MM.1S (cell line): Measurements from ENCODE around the gene CACNG5.

Experiments
- DNase-seq: peaks from one replicate; pipeline ENCODE4 v3.0.0-alpha.2; 2015
- H2AFZ ChIP-seq: fragments of 300-600 bp; sonication (generic); 2 replicates; pipeline ENCODE4 v1.6.0; 2016; ENCODE audit warnings: antibody characterized with exemption, low read length
- H3F3A ChIP-seq: fragments of 300-600 bp; sonication (generic); 2 replicates; pipeline ENCODE4 v1.6.1; 2016; ENCODE audit warnings: mild to moderate bottlenecking, antibody characterized with exemption, low read length, moderate library complexity, mixed read lengths; ENCODE audit not compliant: insufficient read depth
- H3K27ac ChIP-seq: fragments of 300-600 bp; sonication (generic); 2 replicates; pipeline ENCODE4 v1.5.1; 2016; ENCODE audit warnings: mild to moderate bottlenecking, low read length
- H3K27me3 ChIP-seq: fragments of 300-600 bp; sonication (generic); replicated peaks from 2 replicates; pipeline ENCODE4 v1.6.0; 2016; ENCODE audit warnings: low read length; ENCODE audit not compliant: insufficient read depth
- H3K36me3 ChIP-seq: fragments of 300-600 bp; sonication (generic); replicated peaks from 2 replicates; pipeline ENCODE4 v1.6.1; 2016; ENCODE audit warnings: mild to moderate bottlenecking, low read length, mixed read lengths; ENCODE audit not compliant: insufficient read depth
- H3K4me1 ChIP-seq: fragments of 300-600 bp; sonication (generic); 2 replicates; pipeline ENCODE4 v1.6.1; 2016; ENCODE audit warnings: low read length, mixed read lengths
- H3K4me2 ChIP-seq: fragments of 300-600 bp; sonication (generic); 2 replicates; pipeline ENCODE4 v1.6.0; 2016; ENCODE audit warnings: low read depth, low read length
- H3K4me3 ChIP-seq: fragments of 300-600 bp; sonication (generic); 2 replicates; pipeline ENCODE4 v1.5.1; 2016; ENCODE audit warnings: low read length, mixed read lengths
- H3K79me2 ChIP-seq: fragments of 300-600 bp; sonication (generic); 2 replicates; pipeline ENCODE4 v1.6.1; 2016; ENCODE audit warnings: mixed run types, low read length, mixed read lengths
- H3K9ac ChIP-seq: fragments of 300-600 bp; sonication (generic); 2 replicates; pipeline ENCODE4 v1.6.1; 2016; ENCODE audit warnings: low read length, mixed read lengths
- H3K9me2 ChIP-seq: fragments of 300-600 bp; sonication (generic); replicated peaks from 2 replicates; pipeline ENCODE4 v1.6.1; 2016; ENCODE audit warnings: mild to moderate bottlenecking, low read length, mixed read lengths; ENCODE audit not compliant: insufficient read depth
- H3K9me3 ChIP-seq: fragments of 300-600 bp; sonication (generic); replicated peaks from 2 replicates; pipeline ENCODE4 v1.6.1; 2016; ENCODE audit warnings: mild to moderate bottlenecking, low read length, mixed read lengths; ENCODE audit not compliant: insufficient read depth
- H4K20me1 ChIP-seq: fragments of 300-600 bp; sonication (generic); 2 replicates; pipeline ENCODE4 v1.6.1; 2016; ENCODE audit warnings: mild to moderate bottlenecking, low read length, moderate library complexity, mixed read lengths; ENCODE audit not compliant: insufficient read depth
- EZH2 ChIP-seq: fragments of 300-600 bp; sonication (generic); optimal IDR thresholded peaks from 2 replicates; pipeline ENCODE3; 2017; ENCODE audit warnings: low read depth, mild to moderate bottlenecking, antibody characterized with exemption, low read length, mixed read lengths
- EZH2phosphoT487 ChIP-seq: fragments of 300-600 bp; sonication (generic); IDR thresholded peaks from 2 replicates; pipeline ENCODE4 v1.6.1; 2018; ENCODE audit warnings: antibody characterized with exemption, low read length
- TF ChIP-seq, protein P1 (sequence below): fragments of 300-600 bp; sonication (generic); IDR thresholded peaks from 2 replicates; pipeline ENCODE4 v1.5.1; 2016; ENCODE audit warnings: antibody characterized with exemption, low read length, mixed read lengths

CACNG5 gene

DNA sequence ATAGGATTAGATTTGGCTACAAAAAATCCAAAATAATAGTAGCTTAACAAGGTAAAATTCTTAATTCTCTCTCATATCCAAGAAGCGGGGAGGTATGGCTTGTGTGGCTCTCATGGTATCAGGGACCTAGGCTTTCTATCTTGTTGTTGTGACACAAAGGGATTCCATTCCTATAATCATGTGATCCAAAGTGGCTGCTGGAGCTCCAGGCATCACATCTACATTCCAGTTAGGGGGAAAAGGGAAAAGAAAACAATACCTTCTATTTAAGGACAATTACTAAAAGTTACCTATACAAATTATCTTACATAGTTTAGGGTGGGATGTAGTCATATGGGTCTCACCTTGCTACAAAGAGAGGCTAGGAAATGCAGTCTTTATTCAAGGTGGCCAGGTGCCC is 82.0 kb downstream of the CACNG5 start:
- no peaks in the 10 kb centered on the region for H3K36me3 ChIP-seq
- TF ChIP-seq EZH2 (no peak), EZH2phosphoT487 (no peak)
- TF ChIP-seq, protein P1, sequence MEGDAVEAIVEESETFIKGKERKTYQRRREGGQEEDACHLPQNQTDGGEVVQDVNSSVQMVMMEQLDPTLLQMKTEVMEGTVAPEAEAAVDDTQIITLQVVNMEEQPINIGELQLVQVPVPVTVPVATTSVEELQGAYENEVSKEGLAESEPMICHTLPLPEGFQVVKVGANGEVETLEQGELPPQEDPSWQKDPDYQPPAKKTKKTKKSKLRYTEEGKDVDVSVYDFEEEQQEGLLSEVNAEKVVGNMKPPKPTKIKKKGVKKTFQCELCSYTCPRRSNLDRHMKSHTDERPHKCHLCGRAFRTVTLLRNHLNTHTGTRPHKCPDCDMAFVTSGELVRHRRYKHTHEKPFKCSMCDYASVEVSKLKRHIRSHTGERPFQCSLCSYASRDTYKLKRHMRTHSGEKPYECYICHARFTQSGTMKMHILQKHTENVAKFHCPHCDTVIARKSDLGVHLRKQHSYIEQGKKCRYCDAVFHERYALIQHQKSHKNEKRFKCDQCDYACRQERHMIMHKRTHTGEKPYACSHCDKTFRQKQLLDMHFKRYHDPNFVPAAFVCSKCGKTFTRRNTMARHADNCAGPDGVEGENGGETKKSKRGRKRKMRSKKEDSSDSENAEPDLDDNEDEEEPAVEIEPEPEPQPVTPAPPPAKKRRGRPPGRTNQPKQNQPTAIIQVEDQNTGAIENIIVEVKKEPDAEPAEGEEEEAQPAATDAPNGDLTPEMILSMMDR = no peak
- DNase-seq = no peak
- no peak overlapping the region for H3K27ac ChIP-seq
- H4K20me1 ChIP-seq = no peaks in the 10 kb centered on the region
- no peaks in the 10 kb centered on the region for H3K4me1 ChIP-seq
- no peaks in the 10 kb centered on the region for H3K79me2 ChIP-seq
- no peaks in the 10 kb centered on the region for H3K27me3 ChIP-seq
- H3K9me3 ChIP-seq = no peaks in the 10 kb centered on the region
- no peaks in the 10 kb centered on the region for H3K9me2 ChIP-seq
- H3K4me3 ChIP-seq = no peak overlapping the region
- H3F3A ChIP-seq = no peaks in the 10 kb centered on the region
- no peak overlapping the region for H3K9ac ChIP-seq
- H3K4me2 ChIP-seq = no peak overlapping the region
- H2AFZ ChIP-seq = no peak overlapping the region

DNA sequence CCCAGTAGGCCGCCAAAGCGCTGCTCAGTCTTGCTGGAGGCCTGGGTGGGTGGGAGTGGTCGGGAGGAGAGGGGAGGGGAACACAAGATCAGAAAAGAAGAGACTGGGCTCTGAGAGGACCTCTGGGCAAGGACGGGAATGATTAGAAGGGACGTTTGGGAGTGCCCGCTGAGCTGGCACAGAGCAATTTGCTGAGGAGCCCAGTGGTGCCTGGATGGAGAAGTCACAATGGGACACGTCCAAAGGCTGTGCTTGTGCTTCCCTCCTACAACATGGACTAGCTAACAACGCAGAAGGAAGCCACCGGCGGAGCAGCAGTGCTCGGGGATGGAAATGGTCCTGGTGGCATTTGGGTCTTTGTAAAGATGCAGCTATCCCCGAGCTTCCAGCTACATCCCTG is 84.0 kb downstream of the CACNG5 start:
- H3K9ac ChIP-seq = no peak overlapping the region
- no peak overlapping the region for H3K4me2 ChIP-seq
- H3K9me2 ChIP-seq = no peaks in the 10 kb centered on the region
- no peak for DNase-seq
- no peak overlapping the region for H3K27ac ChIP-seq
- H3K27me3 ChIP-seq = no peaks in the 10 kb centered on the region
- TF ChIP-seq EZH2phosphoT487 (no peak), EZH2 (no peak)
- TF ChIP-seq, protein P1 = no peak
- no peaks in the 10 kb centered on the region for H3K79me2 ChIP-seq
- H3K36me3 ChIP-seq = no peaks in the 10 kb centered on the region
- no peaks in the 10 kb centered on the region for H3K9me3 ChIP-seq
- H3K4me1 ChIP-seq = no peaks in the 10 kb centered on the region
- no peak overlapping the region for H2AFZ ChIP-seq
- no peak overlapping the region for H3K4me3 ChIP-seq
- no peaks in the 10 kb centered on the region for H3F3A ChIP-seq
- H4K20me1 ChIP-seq = no peaks in the 10 kb centered on the region

DNA sequence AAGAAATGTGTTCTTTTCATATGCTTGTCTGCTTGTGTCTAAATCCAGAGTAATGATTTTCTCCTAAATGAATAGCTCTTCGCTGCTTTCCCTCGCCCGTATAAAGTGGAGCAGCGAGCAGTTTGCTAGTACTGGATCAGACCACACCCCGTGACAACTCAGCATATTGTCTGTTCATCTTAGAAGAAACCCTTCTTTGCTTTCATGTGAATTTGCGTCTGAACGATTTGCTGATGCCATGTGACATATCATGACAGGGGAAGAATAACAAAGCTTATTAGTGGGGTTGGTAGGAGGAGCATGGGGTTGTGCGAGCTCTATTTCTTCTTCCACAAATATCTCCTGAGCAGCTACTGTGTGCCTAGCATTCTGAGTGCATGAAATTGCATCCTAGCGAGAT is 85.5 kb downstream of the CACNG5 start:
- no peaks in the 10 kb centered on the region for H3F3A ChIP-seq
- DNase-seq = no peak
- TF ChIP-seq, protein P1 = no peak
- TF ChIP-seq EZH2 = no peak
- TF ChIP-seq EZH2phosphoT487 = no peak
- H3K4me1 ChIP-seq = no peaks in the 10 kb centered on the region
- H3K27ac ChIP-seq = no peak overlapping the region
- no peak overlapping the region for H3K4me2 ChIP-seq
- no peaks in the 10 kb centered on the region for H3K9me3 ChIP-seq
- H3K27me3 ChIP-seq = no peaks in the 10 kb centered on the region
- H3K4me3 ChIP-seq = no peak overlapping the region
- H3K79me2 ChIP-seq = no peaks in the 10 kb centered on the region
- no peaks in the 10 kb centered on the region for H3K9me2 ChIP-seq
- H3K36me3 ChIP-seq = no peaks in the 10 kb centered on the region
- H4K20me1 ChIP-seq = no peaks in the 10 kb centered on the region
- H2AFZ ChIP-seq = no peak overlapping the region
- no peak overlapping the region for H3K9ac ChIP-seq

DNA sequence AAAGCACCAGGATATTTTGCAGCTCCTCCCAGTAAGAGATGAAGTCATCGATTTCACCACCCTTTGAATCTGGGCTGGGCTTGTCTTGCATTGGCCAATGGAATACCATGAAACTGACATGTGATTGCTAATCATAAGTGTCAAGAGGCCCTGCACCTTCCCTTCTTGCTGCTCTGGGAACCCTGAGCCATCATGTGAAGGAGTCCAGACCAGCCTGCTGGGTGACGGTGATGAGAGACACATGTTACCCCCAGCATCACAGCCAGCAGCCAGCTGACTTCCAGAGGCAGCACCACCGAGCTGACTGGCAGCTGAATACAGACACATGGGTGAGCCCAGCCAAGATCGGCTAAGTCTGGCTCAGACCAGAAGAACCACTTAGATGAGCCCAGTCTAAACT is 86.0 kb downstream of the CACNG5 start:
- Histone ChIP-seq H3K9me2 (no peaks in the 10 kb centered on the region), H3K4me3 (no peak overlapping the region), H3K79me2 (no peaks in the 10 kb centered on the region), H3F3A (no peaks in the 10 kb centered on the region), H3K4me1 (no peaks in the 10 kb centered on the region), H3K9ac (no peak overlapping the region), H3K27me3 (no peaks in the 10 kb centered on the region), H2AFZ (no peak overlapping the region), H3K9me3 (no peaks in the 10 kb centered on the region), H4K20me1 (no peaks in the 10 kb centered on the region), H3K27ac (no peak overlapping the region), H3K4me2 (no peak overlapping the region), H3K36me3 (no peaks in the 10 kb centered on the region)
- TF ChIP-seq EZH2phosphoT487 (no peak), EZH2 (no peak)
- TF ChIP-seq, protein P1 = no peak
- no peak for DNase-seq
